Keratinocyte (primary cell): ENCODE results near the gene TXLNB. TPM values are rescaled to one million over a fixed set of nuclear protein-coding genes. Genes with fewer than 3 reads are reported as not detected.
"Not testable (repeated sequence)": the region's sequence is repeated elsewhere in the genome, so short reads cannot be mapped to it uniquely, and the experiment has no call there.

ENCODE experiments used
- DNase-seq: peaks from one replicate; pipeline ENCODE4 v3.0.0-alpha.2; 2011; ENCODE audit warnings: low read depth, missing footprints, low spot score
- FAIRE-seq: peaks from 2 replicates; lab custom pipeline; 2011; peaks lifted over from hg19 to GRCh38; lab: Jason Lieb, UNC
- H2AFZ ChIP-seq: 2 replicates; pipeline ENCODE4 v1.6.0; 2012; ENCODE audit warnings: low read length, control low read depth, inconsistent platforms; ENCODE audit not compliant: control insufficient read depth
- H3K27ac ChIP-seq: 2 replicates; pipeline ENCODE4 v1.5.1; 2011; ENCODE audit warnings: low read length; ENCODE audit not compliant: control insufficient read depth, insufficient read depth
- H3K27me3 ChIP-seq: 3 replicates; pipeline ENCODE4 v1.6.0; 2011; ENCODE audit warnings: low read length; ENCODE audit not compliant: control insufficient read depth, insufficient read depth; ENCODE audit errors: extremely low read depth
- H3K36me3 ChIP-seq, 2 experiments: 2 replicates in 1 of 2; 3 replicates in 1 of 2; pipeline ENCODE4 v1.5.1; 2011; ENCODE audit warnings: low read length in 2 of 2, mild to moderate bottlenecking in 1 of 2; ENCODE audit not compliant: control insufficient read depth in 2 of 2, insufficient read depth in 2 of 2; ENCODE audit errors: extremely low read depth in 1 of 2
- H3K4me1 ChIP-seq: 3 replicates; pipeline ENCODE4 v1.5.1; 2011; ENCODE audit warnings: low read length; ENCODE audit not compliant: control insufficient read depth, insufficient read depth; ENCODE audit errors: extremely low read depth
- H3K4me2 ChIP-seq: 3 replicates; pipeline ENCODE4 v1.6.0; 2011; ENCODE audit warnings: low read depth, low read length; ENCODE audit not compliant: control insufficient read depth, insufficient read depth; ENCODE audit errors: extremely low read depth
- H3K4me3 ChIP-seq, 3 experiments: fragments of 200-600 bp in 1 of 3; sonication (generic) in 1 of 3; 2 replicates in 2 of 3; 3 replicates in 1 of 3; pipeline ENCODE4 v1.5.1; 2011 to 2016; ENCODE audit warnings: low read length in 3 of 3, mild to moderate bottlenecking in 3 of 3, control low read depth in 2 of 3, inconsistent platforms in 1 of 3, low read depth in 1 of 3, mixed read lengths in 1 of 3, mixed run types in 1 of 3, moderate library complexity in 1 of 3; ENCODE audit not compliant: control insufficient read depth in 2 of 3, insufficient read depth in 2 of 3; ENCODE audit errors: extremely low read depth in 1 of 3
- H3K79me2 ChIP-seq: 2 replicates; pipeline ENCODE4 v1.6.0; 2012; ENCODE audit warnings: low read length; ENCODE audit not compliant: control insufficient read depth, insufficient read depth
- H3K9ac ChIP-seq: 3 replicates; pipeline ENCODE4 v1.6.0; 2011; ENCODE audit warnings: low read length; ENCODE audit not compliant: control insufficient read depth, insufficient read depth; ENCODE audit errors: extremely low read depth
- H3K9me1 ChIP-seq: 3 replicates; pipeline ENCODE4 v1.6.0; 2011; ENCODE audit warnings: low read length; ENCODE audit not compliant: control insufficient read depth, insufficient read depth; ENCODE audit errors: extremely low read depth
- H3K9me3 ChIP-seq: 2 replicates; pipeline ENCODE4 v1.5.1; 2012; ENCODE audit warnings: low read depth, low read length; ENCODE audit not compliant: control insufficient read depth
- H4K20me1 ChIP-seq: 3 replicates; pipeline ENCODE4 v1.6.0; 2011; ENCODE audit warnings: low read length; ENCODE audit not compliant: control insufficient read depth, insufficient read depth; ENCODE audit errors: extremely low read depth
- EZH2 ChIP-seq: IDR thresholded peaks from one replicate; pipeline ENCODE4 v1.6.1; 2012; ENCODE audit warnings: inconsistent platforms, mild to moderate bottlenecking, low read length, moderate library complexity
- dilution Hi-C: fragments of 300-500 bp; cut with MboI; formaldehyde crosslinking; loops from one replicate; pipeline ENCODE4 v1.7.0; 2020; ENCODE audit warnings: low sequenced_read_pairs; ENCODE audit not compliant: extremely low pct_ligation_motif_present
- polyA plus RNA-seq, 5 experiments: library from polyadenylated mRNA; depleted of rRNA in 3 of 5; stranded (reverse) in 3 of 5; stranded (forward) in 1 of 5; unstranded in 1 of 5; fragments of >200 nt; gene quantifications; 1 replicate in 1 of 5; 2 replicates in 3 of 5; 3 replicates in 1 of 5; pipeline versions ENCODE4 v1.2.1 to v1.2.3, GENCODE V29; 2011 to 2012; ENCODE audit warnings: missing spikeins in 2 of 5, low read depth in 1 of 5, low replicate concordance in 1 of 5
- TF ChIP-seq, protein P1 (sequence below), 3 experiments: IDR thresholded peaks in 1 of 3; conservative IDR thresholded peaks in 1 of 3; optimal IDR thresholded peaks in 1 of 3; 2 replicates in 2 of 3; 3 replicates in 1 of 3; pipeline versions ENCODE3 to v1.5.1; 2011; ENCODE audit warnings: low read length in 3 of 3, mild to moderate bottlenecking in 3 of 3, moderate library complexity in 2 of 3, control low read depth in 1 of 3, inconsistent platforms in 1 of 3; ENCODE audit not compliant: insufficient read depth in 2 of 3; ENCODE audit errors: extremely low read depth in 1 of 3

The TXLNB gene
- polyA plus RNA-seq, 1 donor (not counting 4 experiments of a cell fraction or from before 2014, with no cell fraction given): 0.03 TPM

DNA sequence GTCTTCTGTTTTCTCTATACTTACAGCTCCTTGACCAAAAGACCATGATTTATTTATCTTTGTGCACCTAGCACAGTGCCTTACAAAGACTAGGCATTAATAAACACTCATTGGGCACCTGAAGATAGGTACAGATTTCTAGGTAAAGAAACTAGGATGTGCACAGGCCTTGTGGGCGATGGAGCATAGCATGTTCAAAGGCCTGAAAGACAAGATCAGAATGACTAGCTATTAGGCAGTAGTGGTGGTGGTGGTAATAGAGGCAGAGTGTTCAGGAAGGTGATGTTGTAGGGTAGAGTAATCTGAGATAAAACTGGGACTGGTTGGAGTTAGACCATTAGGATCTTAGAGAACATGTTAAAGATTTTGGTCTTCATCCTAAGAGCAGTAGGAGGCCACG is 3.9 kb downstream of the TXLNB start:
- Histone ChIP-seq H3K4me3 (no peak overlapping the region), H2AFZ (no peak overlapping the region), H3K9me1 (no peaks in the 10 kb centered on the region), H3K36me3 (no peaks in the 10 kb centered on the region), H3K9ac (no peak overlapping the region), H3K4me1 (peaks cover 22% of the 10 kb centered on the region), H3K4me2 (no peak overlapping the region), H4K20me1 (no peaks in the 10 kb centered on the region), H3K27ac (no peak overlapping the region), H3K27me3 (no peaks in the 10 kb centered on the region), H3K79me2 (no peaks in the 10 kb centered on the region), H3K9me3 (no peaks in the 10 kb centered on the region)
- DNase-seq (no peak), FAIRE-seq (no peak)
- dilution Hi-C loops: no loop called here
- TF ChIP-seq EZH2: no peak
- TF ChIP-seq, protein P1, sequence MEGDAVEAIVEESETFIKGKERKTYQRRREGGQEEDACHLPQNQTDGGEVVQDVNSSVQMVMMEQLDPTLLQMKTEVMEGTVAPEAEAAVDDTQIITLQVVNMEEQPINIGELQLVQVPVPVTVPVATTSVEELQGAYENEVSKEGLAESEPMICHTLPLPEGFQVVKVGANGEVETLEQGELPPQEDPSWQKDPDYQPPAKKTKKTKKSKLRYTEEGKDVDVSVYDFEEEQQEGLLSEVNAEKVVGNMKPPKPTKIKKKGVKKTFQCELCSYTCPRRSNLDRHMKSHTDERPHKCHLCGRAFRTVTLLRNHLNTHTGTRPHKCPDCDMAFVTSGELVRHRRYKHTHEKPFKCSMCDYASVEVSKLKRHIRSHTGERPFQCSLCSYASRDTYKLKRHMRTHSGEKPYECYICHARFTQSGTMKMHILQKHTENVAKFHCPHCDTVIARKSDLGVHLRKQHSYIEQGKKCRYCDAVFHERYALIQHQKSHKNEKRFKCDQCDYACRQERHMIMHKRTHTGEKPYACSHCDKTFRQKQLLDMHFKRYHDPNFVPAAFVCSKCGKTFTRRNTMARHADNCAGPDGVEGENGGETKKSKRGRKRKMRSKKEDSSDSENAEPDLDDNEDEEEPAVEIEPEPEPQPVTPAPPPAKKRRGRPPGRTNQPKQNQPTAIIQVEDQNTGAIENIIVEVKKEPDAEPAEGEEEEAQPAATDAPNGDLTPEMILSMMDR (optimal IDR thresholded peaks at IDR 0.05 in 1 of 3, IDR thresholded peaks at IDR 0.05 in 1 of 3, conservative IDR thresholded peaks at IDR 0.05 in 1 of 3; ENCODE audit: extremely low read depth in 1 of 3, insufficient read depth in 2 of 3, low read length in 3 of 3): no peak

- H3K36me3 ChIP-seq, H3K27ac ChIP-seq, H3K4me2 ChIP-seq, FAIRE-seq, H3K4me3 ChIP-seq, H3K9me1 ChIP-seq, dilution Hi-C loops, H3K9ac ChIP-seq, H3K27me3 ChIP-seq, H3K79me2 ChIP-seq, H3K4me1 ChIP-seq, H3K9me3 ChIP-seq, H2AFZ ChIP-seq, H4K20me1 ChIP-seq, DNase-seq: not testable (repeated sequence)
Measured at GRCh38 chr6:139286438-139286837, 5.4 kb downstream of the TXLNB start.

DNA sequence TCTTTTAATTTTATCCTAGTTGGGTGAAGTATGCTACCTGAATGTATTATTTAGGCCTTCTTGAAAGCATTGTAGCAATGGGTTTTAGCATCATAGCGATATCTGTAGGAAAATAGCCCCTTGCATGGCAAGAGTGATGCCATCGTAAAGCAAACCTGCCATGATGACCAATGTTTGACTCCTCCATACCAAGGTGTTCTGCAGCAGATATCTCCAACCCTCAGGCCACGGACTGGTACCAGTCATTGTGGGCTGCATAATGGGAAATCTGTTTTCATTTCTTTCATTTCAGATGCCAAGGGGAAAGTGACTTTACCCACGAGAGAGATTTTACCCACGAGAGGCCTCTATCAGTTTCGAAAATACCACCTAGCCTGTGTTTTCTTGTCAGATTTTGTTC is 6.2 kb downstream of the TXLNB start:
- H3K79me2 ChIP-seq: no peaks in the 10 kb centered on the region
- no peak overlapping the region for H3K4me3 ChIP-seq
- no peak overlapping the region for H2AFZ ChIP-seq
- peaks cover 1% of the 10 kb centered on the region for H3K4me1 ChIP-seq
- H3K9me1 ChIP-seq: no peaks in the 10 kb centered on the region
- H4K20me1 ChIP-seq: no peaks in the 10 kb centered on the region
- dilution Hi-C loops: no loop called here
- FAIRE-seq: no peak
- no peak for TF ChIP-seq EZH2
- TF ChIP-seq, protein P1 (optimal IDR thresholded peaks at IDR 0.05 in 1 of 3, IDR thresholded peaks at IDR 0.05 in 1 of 3, conservative IDR thresholded peaks at IDR 0.05 in 1 of 3; ENCODE audit: extremely low read depth in 1 of 3, insufficient read depth in 2 of 3, low read length in 3 of 3): no peak
- no peak overlapping the region for H3K9ac ChIP-seq
- no peak overlapping the region for H3K4me2 ChIP-seq
- no peaks in the 10 kb centered on the region for H3K9me3 ChIP-seq
- H3K27ac ChIP-seq: no peak overlapping the region
- H3K36me3 ChIP-seq: no peaks in the 10 kb centered on the region
- no peak for DNase-seq
- no peaks in the 10 kb centered on the region for H3K27me3 ChIP-seq
